Neural cell (in vitro differentiated cells): ENCODE results near the gene ATAD2B. TPM values are rescaled to one million over a fixed set of nuclear protein-coding genes. Genes with fewer than 3 reads are reported as not detected.

Experiments
- H2AFZ ChIP-seq: fragments of 200-600, 300-800 bp; sonication (generic), shearing (Covaris generic); 2 replicates; pipeline ENCODE4 v1.6.0; 2014; ENCODE audit warnings: low read depth, mild to moderate bottlenecking, antibody characterized with exemption, low read length, moderate library complexity
- H3F3A ChIP-seq: fragments of 200-600 bp; shearing (Covaris generic); 2 replicates; pipeline ENCODE4 v1.6.1; 2016; ENCODE audit warnings: mild to moderate bottlenecking, moderate library complexity, mixed read lengths, antibody characterized with exemption, low read length; ENCODE audit not compliant: insufficient read depth, poor library complexity, severe bottlenecking
- H3K27ac ChIP-seq: fragments of 200-600, 300-800 bp; sonication (generic), shearing (Covaris generic); 2 replicates; pipeline ENCODE4 v1.5.1; 2014; ENCODE audit warnings: mild to moderate bottlenecking, low read length, moderate library complexity
- H3K27me3 ChIP-seq: fragments of 300-800, 200-600 bp; sonication (generic), shearing (Covaris generic); 2 replicates; pipeline ENCODE4 v1.6.0; 2014; ENCODE audit warnings: mild to moderate bottlenecking, low read depth, low read length, moderate library complexity; ENCODE audit not compliant: insufficient read depth
- H3K36me3 ChIP-seq: fragments of 300-800, 200-600 bp; sonication (generic), shearing (Covaris generic); 2 replicates; pipeline ENCODE4 v1.5.1; 2014; ENCODE audit warnings: mild to moderate bottlenecking, antibody characterized with exemption, low read length, moderate library complexity; ENCODE audit not compliant: insufficient read depth
- H3K4me2 ChIP-seq: fragments of 300-800, 200-600 bp; sonication (generic), shearing (Covaris generic); 2 replicates; pipeline ENCODE4 v1.6.0; 2014; ENCODE audit warnings: mild to moderate bottlenecking, low read length
- H3K4me3 ChIP-seq: fragments of 300-800, 200-600 bp; sonication (generic), shearing (Covaris generic); 2 replicates; pipeline ENCODE4 v1.5.1; 2014; ENCODE audit warnings: mild to moderate bottlenecking, low read length, moderate library complexity
- H3K79me2 ChIP-seq: fragments of 200-600 bp; shearing (Covaris generic); replicated peaks from 2 replicates; pipeline ENCODE4 v1.6.0; 2014; ENCODE audit warnings: mild to moderate bottlenecking, low read length, moderate library complexity; ENCODE audit not compliant: insufficient read depth
- H3K9ac ChIP-seq: fragments of 300-800, 200-600 bp; sonication (generic), shearing (Covaris generic); 2 replicates; pipeline ENCODE4 v1.6.1; 2016; ENCODE audit warnings: mild to moderate bottlenecking, low read length, mixed read lengths
- H3K9me2 ChIP-seq: fragments of 200-600 bp; shearing (Covaris generic); 2 replicates; pipeline ENCODE4 v1.6.1; 2016; ENCODE audit warnings: mild to moderate bottlenecking, low read length, mixed read lengths; ENCODE audit not compliant: insufficient read depth
- H3K9me3 ChIP-seq: fragments of 200-600, 300-800 bp; sonication (generic), shearing (Covaris generic); 2 replicates; pipeline ENCODE4 v1.6.1; 2016; ENCODE audit warnings: mild to moderate bottlenecking, mixed run types, low read length, moderate library complexity, mixed read lengths
- H4K20me1 ChIP-seq: fragments of 200-600 bp; shearing (Covaris generic); 2 replicates; pipeline ENCODE4 v1.6.1; 2016; ENCODE audit warnings: mild to moderate bottlenecking, mixed run types; ENCODE audit not compliant: insufficient read depth
- CTCF ChIP-seq: fragments of 450-650 bp; IDR thresholded peaks from 2 replicates; pipeline ENCODE4 v1.5.1; 2014; ENCODE audit warnings: antibody characterized with exemption, mild to moderate bottlenecking, moderate library complexity; ENCODE audit not compliant: poor library complexity, severe bottlenecking
- EZH2 ChIP-seq: fragments of 200-600, 300-800 bp; shearing (Covaris generic), sonication (generic); IDR thresholded peaks from 2 replicates; pipeline ENCODE4 v1.6.1; 2014; ENCODE audit warnings: antibody characterized with exemption, low read length, borderline replicate concordance, mild to moderate bottlenecking; ENCODE audit not compliant: insufficient read depth, poor library complexity, severe bottlenecking
- MXI1 ChIP-seq: fragments of 450-650 bp; conservative IDR thresholded peaks from 2 replicates; pipeline ENCODE4 v1.6.1; 2014; ENCODE audit warnings: antibody characterized with exemption, mild to moderate bottlenecking; ENCODE audit not compliant: poor library complexity, severe bottlenecking
- POLR2AphosphoS5 ChIP-seq: IDR thresholded peaks from 2 replicates; pipeline ENCODE4 v1.6.1; 2012
- RAD21 ChIP-seq: fragments of 450-650 bp; conservative IDR thresholded peaks from 2 replicates; pipeline ENCODE4 v1.6.1; 2014; ENCODE audit warnings: antibody characterized with exemption, mild to moderate bottlenecking, moderate library complexity
- REST ChIP-seq: IDR thresholded peaks from 2 replicates; pipeline ENCODE4 v1.6.1; 2012; ENCODE audit warnings: borderline replicate concordance
- SMC3 ChIP-seq: fragments of 450-650 bp; conservative IDR thresholded peaks from 2 replicates; pipeline ENCODE4 v1.6.1; 2014; ENCODE audit warnings: antibody characterized with exemption, mild to moderate bottlenecking, moderate library complexity; ENCODE audit not compliant: poor library complexity
- TAF1 ChIP-seq: IDR thresholded peaks from 2 replicates; pipeline ENCODE4 v1.6.1; 2012; ENCODE audit warnings: low read depth
- polyA plus RNA-seq: library from polyadenylated mRNA; depleted of rRNA; stranded (reverse); fragments of >200 nt; gene quantifications from 2 replicates; pipeline ENCODE4 v1.2.3, GENCODE V29; 2014

The ATAD2B gene
- polyA plus RNA-seq, 1 donor from 2014 or later: 37.6 TPM

GRCh38 chr2:23944527-23944926 is 17.6 kb upstream of the ATAD2B start:
- H3K9me2 ChIP-seq: no peaks in the 10 kb centered on the region
- H3K27ac ChIP-seq: no peak overlapping the region
- no peaks in the 10 kb centered on the region for H3F3A ChIP-seq
- no peak overlapping the region for H3K4me2 ChIP-seq
- peaks cover 46% of the 10 kb centered on the region for H3K79me2 ChIP-seq
- TF ChIP-seq TAF1 (no peak), CTCF (no peak), RAD21 (no peak), REST (no peak), MXI1 (no peak), POLR2AphosphoS5 (no peak), EZH2 (no peak), SMC3 (no peak)
- no peak overlapping the region for H2AFZ ChIP-seq
- H3K4me3 ChIP-seq: no peak overlapping the region
- H3K36me3 ChIP-seq: no peaks in the 10 kb centered on the region
- H3K9me3 ChIP-seq: no peaks in the 10 kb centered on the region
- no peaks in the 10 kb centered on the region for H3K27me3 ChIP-seq
- H3K9ac ChIP-seq: no peak overlapping the region
- H4K20me1 ChIP-seq: no peaks in the 10 kb centered on the region

- H2AFZ ChIP-seq: no peak overlapping the region
- H3K27me3 ChIP-seq: no peaks in the 10 kb centered on the region
- H3K9ac ChIP-seq: no peak overlapping the region
- H3K9me2 ChIP-seq: no peaks in the 10 kb centered on the region
- H3F3A ChIP-seq: no peaks in the 10 kb centered on the region
- TF ChIP-seq MXI1 (no peak), CTCF (no peak)
- no peaks in the 10 kb centered on the region for H3K36me3 ChIP-seq
- H3K4me3 ChIP-seq: no peak overlapping the region
- no peak overlapping the region for H3K4me2 ChIP-seq
- H3K9me3 ChIP-seq: no peaks in the 10 kb centered on the region
- no peaks in the 10 kb centered on the region for H4K20me1 ChIP-seq
- H3K27ac ChIP-seq: no peak overlapping the region
- H3K79me2 ChIP-seq: peaks cover 46% of the 10 kb centered on the region
These were observed 16.7 kb upstream of the ATAD2B start for GRCh38 chr2:23943666-23944065.
